LNCaP clone FGC (cell line): ENCODE results near the gene KRTCAP3.

Source experiments
- DNase-seq: peaks from one replicate; pipeline ENCODE4 v3.0.0-alpha.2; 2011; ENCODE audit warnings: low read depth
- H3K4me3 ChIP-seq: 2 replicates; pipeline ENCODE4 v1.5.1; 2011; ENCODE audit warnings: mild to moderate bottlenecking, low read depth, low read length, control low read depth
- TF ChIP-seq, protein P1 (sequence below): IDR thresholded peaks from 2 replicates; pipeline ENCODE4 v1.5.1; 2012; ENCODE audit warnings: mild to moderate bottlenecking; ENCODE audit not compliant: control insufficient read depth, insufficient read depth; ENCODE audit errors: extremely low read depth

KRTCAP3 gene

DNA sequence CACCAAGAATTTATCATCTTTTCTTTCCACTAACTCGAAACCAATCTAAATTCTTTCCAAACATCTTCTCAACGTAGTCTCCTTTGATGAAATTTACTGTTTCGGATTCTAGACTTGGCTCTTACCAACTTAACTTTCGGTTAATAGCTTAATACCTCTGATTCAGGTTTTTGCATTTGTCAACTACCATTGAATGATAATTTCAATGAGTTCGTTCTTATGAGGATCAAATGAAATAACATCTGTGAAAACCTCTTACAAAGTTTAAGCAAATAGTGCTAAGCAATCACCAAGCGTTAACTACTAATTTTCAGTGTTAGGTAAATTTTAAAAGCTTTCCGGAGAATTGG lies 14.3 kb upstream of the KRTCAP3 start:
- TF ChIP-seq, protein P1, sequence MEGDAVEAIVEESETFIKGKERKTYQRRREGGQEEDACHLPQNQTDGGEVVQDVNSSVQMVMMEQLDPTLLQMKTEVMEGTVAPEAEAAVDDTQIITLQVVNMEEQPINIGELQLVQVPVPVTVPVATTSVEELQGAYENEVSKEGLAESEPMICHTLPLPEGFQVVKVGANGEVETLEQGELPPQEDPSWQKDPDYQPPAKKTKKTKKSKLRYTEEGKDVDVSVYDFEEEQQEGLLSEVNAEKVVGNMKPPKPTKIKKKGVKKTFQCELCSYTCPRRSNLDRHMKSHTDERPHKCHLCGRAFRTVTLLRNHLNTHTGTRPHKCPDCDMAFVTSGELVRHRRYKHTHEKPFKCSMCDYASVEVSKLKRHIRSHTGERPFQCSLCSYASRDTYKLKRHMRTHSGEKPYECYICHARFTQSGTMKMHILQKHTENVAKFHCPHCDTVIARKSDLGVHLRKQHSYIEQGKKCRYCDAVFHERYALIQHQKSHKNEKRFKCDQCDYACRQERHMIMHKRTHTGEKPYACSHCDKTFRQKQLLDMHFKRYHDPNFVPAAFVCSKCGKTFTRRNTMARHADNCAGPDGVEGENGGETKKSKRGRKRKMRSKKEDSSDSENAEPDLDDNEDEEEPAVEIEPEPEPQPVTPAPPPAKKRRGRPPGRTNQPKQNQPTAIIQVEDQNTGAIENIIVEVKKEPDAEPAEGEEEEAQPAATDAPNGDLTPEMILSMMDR: no peak
- peak overlapping the region; percentile 85 for H3K4me3 ChIP-seq
- no peak for DNase-seq

DNA sequence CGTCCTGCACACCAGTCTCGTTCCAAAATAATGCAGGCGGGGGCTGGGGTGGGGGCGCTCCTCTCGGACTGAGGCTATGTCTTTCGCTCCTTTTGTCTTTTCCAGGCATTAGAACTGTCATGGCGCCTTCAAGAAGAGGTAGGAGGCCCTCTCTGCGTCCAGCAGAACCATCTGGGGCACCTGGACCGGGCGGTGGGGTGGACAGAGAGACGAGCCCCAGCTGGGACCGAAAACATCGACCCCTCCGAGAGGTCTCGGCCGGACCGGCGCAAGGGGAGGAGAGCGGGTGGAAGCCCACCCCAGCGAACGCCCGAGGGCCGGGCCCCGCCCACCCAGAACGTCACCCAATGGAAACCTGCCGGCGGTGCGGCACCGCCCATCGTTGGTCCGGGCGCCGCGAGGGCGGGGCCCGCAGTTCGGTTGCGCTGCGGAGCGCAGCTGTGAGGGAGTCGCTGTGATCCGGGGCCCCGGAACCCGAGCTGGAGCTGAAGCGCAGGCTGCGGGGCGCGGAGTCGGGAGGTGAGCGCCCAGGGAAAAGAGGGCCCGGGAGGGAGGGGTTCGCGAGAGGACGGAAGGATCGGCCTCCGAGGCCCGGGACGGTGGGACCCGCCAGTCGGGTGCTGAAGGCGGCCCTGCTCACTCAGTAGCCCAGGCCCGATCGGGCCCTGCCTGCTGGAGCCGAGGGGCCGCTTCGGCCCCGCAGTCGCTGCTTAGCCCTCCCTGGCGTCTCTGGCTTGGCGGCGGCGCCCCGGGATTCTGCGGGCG lies 13.8 kb upstream of the KRTCAP3 start, which contains the start of gene NRBP1:
Gene NRBP1 (plus strand): TSS at position 419 of the 765 bp plus-strand sequence. CDS start 4,643 bp downstream, outside the sequence.
- peak within 1 kb of the TSS; percentile 85 for H3K4me3 ChIP-seq
- TF ChIP-seq, protein P1: no peak
- peak; percentile 48 for DNase-seq

DNA sequence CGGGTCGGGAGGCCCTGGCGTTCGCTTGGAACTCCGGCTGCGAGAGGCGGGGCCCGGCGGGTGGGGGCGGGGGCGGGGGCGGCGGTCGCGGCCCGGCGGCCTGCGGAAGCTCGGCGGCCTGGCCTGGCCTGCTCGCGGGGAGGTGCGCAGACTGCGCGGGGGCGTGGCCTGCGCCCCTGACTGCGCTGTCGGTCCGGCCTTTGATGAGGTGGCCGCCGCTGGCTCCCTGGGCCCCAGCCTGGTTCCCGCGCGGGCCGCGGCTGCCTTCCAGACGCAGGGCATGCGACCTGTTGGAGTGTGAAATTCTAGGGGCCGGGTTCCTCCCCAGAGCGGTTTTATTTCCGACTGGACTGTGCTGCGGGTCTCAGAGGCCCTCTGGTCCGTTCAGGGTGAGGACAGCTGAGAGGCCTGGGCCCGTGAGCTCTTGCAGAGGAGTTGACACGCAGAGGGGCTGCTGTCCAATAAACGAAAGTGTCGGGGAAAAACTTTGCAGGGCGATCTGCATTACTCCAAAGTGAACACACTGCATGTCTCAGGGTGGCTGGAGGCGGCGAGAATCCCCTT lies 13.1 kb upstream of the KRTCAP3 start:
- TF ChIP-seq, protein P1: no peak
- DNase-seq: no peak
- H3K4me3 ChIP-seq: peak overlapping the region; percentile 85

DNA sequence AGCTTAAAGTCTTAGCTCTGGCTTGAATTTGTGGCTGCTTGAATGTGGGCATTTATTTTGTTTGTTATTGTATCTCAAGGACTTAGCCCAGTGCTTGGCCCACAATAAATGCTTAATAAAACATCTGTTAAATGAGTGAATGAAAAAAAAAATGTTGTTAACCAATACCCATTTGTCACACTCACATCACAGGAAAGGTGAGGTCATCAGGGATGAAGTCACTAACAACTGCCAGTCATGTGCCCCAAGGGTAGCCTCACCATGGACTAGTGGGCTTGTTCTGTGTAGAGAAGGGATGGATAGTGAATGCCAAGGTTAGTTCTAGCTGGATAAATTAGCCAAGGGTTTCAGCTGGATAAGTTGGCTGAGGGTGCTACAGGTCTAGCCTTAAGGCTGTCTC lies 10.8 kb upstream of the KRTCAP3 start:
- TF ChIP-seq, protein P1: no peak
- no peak for DNase-seq
- no peak overlapping the region for H3K4me3 ChIP-seq

DNA sequence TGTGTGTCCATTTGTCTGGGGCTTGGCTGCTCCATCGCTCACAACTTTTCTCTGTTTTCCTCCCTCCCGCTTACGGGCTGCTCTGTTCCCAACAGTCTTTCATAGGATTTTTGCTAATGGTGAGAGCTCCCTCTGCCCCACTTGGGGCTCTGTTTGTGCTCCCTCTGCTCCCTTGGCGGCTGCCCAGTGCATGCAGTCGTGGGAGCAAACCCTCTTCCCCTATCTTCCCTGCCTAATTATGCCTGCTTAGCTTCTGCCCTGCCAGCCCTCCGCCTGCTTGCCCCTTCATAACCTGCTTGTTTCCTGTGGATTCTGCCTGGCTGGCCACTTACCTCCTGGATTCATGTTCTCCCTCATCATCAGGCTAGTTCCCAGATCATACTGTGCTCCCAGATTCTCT lies 6.6 kb upstream of the KRTCAP3 start:
- no peak for DNase-seq
- TF ChIP-seq, protein P1: no peak
- H3K4me3 ChIP-seq: no peak overlapping the region

GRCh38 chr2:27441226-27441926 lies 805 bp upstream of the KRTCAP3 start:
- TF ChIP-seq, protein P1: no peak
- no peak for DNase-seq
- H3K4me3 ChIP-seq: no peak overlapping the region
